BJ (cell line): ENCODE results near the gene CDC73. TPM values are rescaled to one million over a fixed set of nuclear protein-coding genes. Genes with fewer than 3 reads are reported as not detected.

Source experiments
- CTCF ChIA-PET: fragments of 350-600 bp; formaldehyde crosslinking; extraction: SDS; loops from one replicate; lab custom pipeline; 2021; ENCODE audit warnings: antibody characterized with exemption, inconsistent platforms; lab: Yijun Ruan, JAX
- POLR2A ChIA-PET: fragments of 300-600 bp; sonication (Branson Sonifier 250); formaldehyde crosslinking; extraction: SDS; loops from one replicate; lab custom pipeline; 2021; ENCODE audit warnings: antibody characterized with exemption; lab: Charles Lee
- DNase-seq: peaks from one replicate; pipeline ENCODE4 v3.0.0-alpha.2; 2011; ENCODE audit warnings: low read depth
- H3K27me3 ChIP-seq: 2 replicates; pipeline ENCODE4 v1.6.0; 2011; ENCODE audit warnings: low read length; ENCODE audit not compliant: control insufficient read depth, insufficient read depth
- H3K36me3 ChIP-seq: 2 replicates; pipeline ENCODE4 v1.5.1; 2011; ENCODE audit warnings: low read length; ENCODE audit not compliant: control insufficient read depth, insufficient read depth
- H3K4me3 ChIP-seq: 2 replicates; pipeline ENCODE4 v1.5.1; 2011; ENCODE audit warnings: low read depth, mild to moderate bottlenecking, control low read depth, low read length
- CTCF ChIP-seq: IDR thresholded peaks from 2 replicates; pipeline ENCODE4 v1.5.1; 2011; ENCODE audit warnings: low read depth, mild to moderate bottlenecking, control low read depth, inconsistent platforms, low read length, moderate library complexity; ENCODE audit not compliant: insufficient read depth
- polyA plus RNA-seq: library from polyadenylated mRNA; depleted of rRNA; stranded (reverse); fragments of >200 nt; gene quantifications from 2 replicates; pipeline ENCODE4 v1.2.3, GENCODE V29; 2011; rRNA removed
- small RNA-seq: library from RNA; depleted of rRNA; stranded (forward); fragments of <200 nt; gene quantifications from one replicate; pipeline ENCODE3, GENCODE V24; 2012; ENCODE audit warnings: low replicate concordance, low read depth; ENCODE audit not compliant: insufficient read length

Gene CDC73
- polyA plus RNA-seq, 1 experiment, result 16.1 TPM

GRCh38 chr1:193301746-193302145 is 179.9 kb downstream of the CDC73 start:
- CTCF ChIA-PET, result interaction anchor here (1.6 kb wide), 1 partner anchor 16 kb away, joined by 3 read pairs; no protein-coding TSS in a partner anchor
- TF ChIP-seq CTCF, result no peak
- H3K36me3 ChIP-seq, result no peaks in the 10 kb centered on the region
- H3K27me3 ChIP-seq, result no peaks in the 10 kb centered on the region
- H3K4me3 ChIP-seq, result no peak overlapping the region
- DNase-seq, result no peak
- POLR2A ChIA-PET, result no interaction called here

GRCh38 chr1:193303849-193304248 is 182.0 kb downstream of the CDC73 start:
- no peak overlapping the region for H3K4me3 ChIP-seq
- no peaks in the 10 kb centered on the region for H3K36me3 ChIP-seq
- TF ChIP-seq CTCF, result no peak
- ChIA-PET CTCF (no interaction called here), POLR2A (no interaction called here)
- no peaks in the 10 kb centered on the region for H3K27me3 ChIP-seq
- no peak for DNase-seq

Small RNA genes within 50 kb of the gene (small RNA-seq; reads per million reads assigned to genes)
- gene MIR1278, result 1.5 reads per million

Other genes starting within 250 kb of the CDC73 start
- gene UCHL5, start 62.7 kb upstream of the CDC73 start, polyA plus RNA-seq, result 9.4 and 18.5 TPM in 2 replicates
- gene RO60, start 62.4 kb upstream of the CDC73 start, polyA plus RNA-seq, result 21.0 and 31.0 TPM in 2 replicates
- 9.2 and 22.2 TPM in 2 replicates for gene GLRX2, start 16.6 kb upstream of the CDC73 start, polyA plus RNA-seq
- 1.5 and 3.7 TPM in 2 replicates for gene B3GALT2, start 64.6 kb downstream of the CDC73 start, polyA plus RNA-seq